PC-9 (cell line): Measurements from ENCODE around the gene CLIC1. TPM values are rescaled to one million over a fixed set of nuclear protein-coding genes. Genes with fewer than 3 reads are reported as not detected.

Source experiments
- BruUV-seq: library from RNA; stranded (reverse); fragments of 400-500 nt; replicated peaks from 2 replicates; lab custom pipeline; 2021; lab: Mats Ljungman, UMichigan
- CTCF ChIA-PET: fragments of 300-600 bp; sonication (Branson Sonifier 250); formaldehyde crosslinking; loops from one replicate; lab custom pipeline; 2022; ENCODE audit warnings: antibody characterized with exemption; lab: Charles Lee
- POLR2A ChIA-PET: fragments of 300-600 bp; sonication (Branson Sonifier 250); formaldehyde crosslinking; loops from one replicate; lab custom pipeline; 2022; ENCODE audit warnings: antibody characterized with exemption; ENCODE audit not compliant: unreplicated experiment; lab: Charles Lee
- DNase-seq, 2 experiments: peaks; one replicate each; pipeline versions ENCODE4 v3.0.0 to v3.0.0-alpha.2; 2015 to 2022; ENCODE audit warnings: mixed read lengths in 1 of 2
- H2AFZ ChIP-seq: fragments of 200-600 bp; sonication (generic); 2 replicates; pipeline ENCODE4 v1.8.1; 2017; ENCODE audit warnings: antibody characterized with exemption
- H3F3A ChIP-seq: fragments of 200-600 bp; sonication (generic); 2 replicates; pipeline ENCODE4 v1.8.1; 2017; ENCODE audit warnings: antibody characterized with exemption, mild to moderate bottlenecking, low read depth; ENCODE audit not compliant: insufficient read depth
- H3K27ac ChIP-seq: fragments of 200-600 bp; sonication (generic); 2 replicates; pipeline ENCODE4 v1.6.1; 2016; ENCODE audit warnings: mixed run types
- H3K27me3 ChIP-seq: fragments of 200-600 bp; sonication (generic); 2 replicates; pipeline ENCODE4 v1.6.1; 2016; ENCODE audit warnings: low read depth, mixed run types; ENCODE audit not compliant: insufficient read depth
- H3K36me3 ChIP-seq: fragments of 200-600 bp; sonication (generic); 2 replicates; pipeline ENCODE4 v1.6.1; 2016; ENCODE audit warnings: low read depth, mixed run types
- H3K4me1 ChIP-seq: fragments of 200-600 bp; sonication (generic); replicated peaks from 2 replicates; pipeline ENCODE4 v1.6.1; 2016; ENCODE audit warnings: mixed run types; ENCODE audit not compliant: insufficient read depth
- H3K4me2 ChIP-seq: fragments of 200-600 bp; sonication (generic); 2 replicates; pipeline ENCODE4 v1.6.1; 2017; ENCODE audit warnings: mixed run types
- H3K4me3 ChIP-seq: fragments of 200-600 bp; sonication (generic); 2 replicates; pipeline ENCODE4 v1.6.1; 2016; ENCODE audit warnings: mixed run types
- H3K79me2 ChIP-seq: fragments of 200-600 bp; sonication (generic); 2 replicates; pipeline ENCODE4 v1.6.1; 2017; ENCODE audit warnings: low read depth, mixed run types
- H3K9me2 ChIP-seq: fragments of 200-600 bp; sonication (generic); 2 replicates; pipeline ENCODE4 v1.8.1; 2017; ENCODE audit warnings: mild to moderate bottlenecking; ENCODE audit not compliant: insufficient read depth
- H3K9me3 ChIP-seq: fragments of 200-600 bp; sonication (generic); 2 replicates; pipeline ENCODE4 v1.8.1; 2016; ENCODE audit warnings: low read depth; ENCODE audit not compliant: insufficient read depth
- H4K20me1 ChIP-seq: fragments of 200-600 bp; sonication (generic); 2 replicates; pipeline ENCODE4 v1.8.1; 2017; ENCODE audit not compliant: insufficient read depth
- CTCF ChIP-seq: fragments of 200-600 bp; sonication (generic); conservative IDR thresholded peaks from 2 replicates; pipeline ENCODE4 v1.6.1; 2017; ENCODE audit warnings: mixed run types, antibody characterized with exemption, mild to moderate bottlenecking, moderate library complexity
- EZH2 ChIP-seq: fragments of 200-600 bp; sonication (generic); IDR thresholded peaks from 2 replicates; pipeline ENCODE4 v1.8.0; 2017; ENCODE audit warnings: antibody characterized with exemption, low read depth
- intact Hi-C: fragments of 100-400 bp; cut with micrococcal nuclease; formaldehyde crosslinking; loops from one replicate; pipeline ENCODE4 v1.10.0; 2022; ENCODE audit not compliant: unreplicated experiment
- total RNA-seq: library from RNA; stranded (reverse); gene quantifications from 2 replicates; pipeline ENCODE4 v1.2.3, GENCODE V29; 2021

CLIC1 gene
- total RNA-seq, 1 experiment from 2014 or later = 599 TPM

GRCh38 chr6:31723980-31724691 lies 12.2 kb downstream of the CLIC1 start:
- Histone ChIP-seq H3K9me2 (no peaks in the 10 kb centered on the region), H3K79me2 (no peaks in the 10 kb centered on the region), H3K4me1 (peaks cover 26% of the 10 kb centered on the region), H3F3A (peaks cover 34% of the 10 kb centered on the region; the same call in 1 of the 2 replicates), H3K27ac (no peak overlapping the region), H3K27me3 (no peaks in the 10 kb centered on the region), H4K20me1 (no peaks in the 10 kb centered on the region), H3K36me3 (no peaks in the 10 kb centered on the region), H3K4me2 (no peak overlapping the region), H3K4me3 (no peak overlapping the region), H2AFZ (no peak overlapping the region), H3K9me3 (no peaks in the 10 kb centered on the region)
- TF ChIP-seq EZH2 = no peak
- no peak for TF ChIP-seq CTCF
- ChIA-PET POLR2A (interaction anchor here (0.5 to 1.1 kb wide), 2 partner anchors 20 to 120 kb away, joined by 4 to 6 read pairs; no protein-coding TSS in a partner anchor), CTCF (no interaction called here)
- intact Hi-C loops = no loop called here
- no peak for DNase-seq
- no TSS peak for BruUV-seq

DNA sequence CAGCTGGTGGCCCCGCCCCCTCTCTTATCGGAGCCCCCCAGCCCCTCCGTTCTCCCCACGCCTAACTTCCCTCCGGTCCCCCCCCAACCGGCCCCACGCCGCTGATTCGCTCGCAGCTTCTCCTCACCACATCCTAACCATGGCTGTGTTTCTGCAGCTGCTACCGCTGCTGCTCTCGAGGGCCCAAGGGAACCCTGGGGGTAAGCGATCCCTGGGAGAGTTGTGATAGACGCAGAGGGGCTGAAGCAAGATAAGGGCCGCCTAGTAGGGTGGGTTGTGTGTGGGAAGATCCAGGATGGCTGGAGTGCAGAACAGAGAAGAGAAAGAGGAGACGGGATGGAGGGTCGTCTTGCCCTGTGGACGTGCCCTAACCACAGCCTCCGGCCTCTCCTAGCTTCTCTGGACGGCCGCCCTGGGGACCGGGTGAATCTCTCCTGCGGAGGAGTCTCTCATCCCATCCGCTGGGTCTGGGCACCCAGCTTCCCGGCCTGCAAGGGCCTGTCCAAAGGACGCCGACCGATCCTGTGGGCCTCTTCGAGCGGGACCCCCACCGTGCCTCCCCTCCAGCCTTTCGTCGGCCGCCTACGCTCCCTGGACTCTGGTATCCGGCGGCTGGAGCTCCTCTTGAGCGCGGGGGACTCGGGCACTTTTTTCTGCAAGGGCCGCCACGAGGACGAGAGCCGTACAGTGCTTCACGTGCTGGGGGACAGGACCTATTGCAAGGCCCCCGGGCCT lies 12.9 kb downstream of the CLIC1 start, which contains the start of gene MPIG6B:
MPIG6B (plus strand) TSS at position 129 of the 735 bp plus-strand sequence; CDS start at position 140, 11 bp downstream.
- ChIA-PET POLR2A (no interaction called here), CTCF (no interaction called here)
- Histone ChIP-seq H3K4me1 (peaks cover 29% of the 10 kb centered on the region), H2AFZ (no peak within 1 kb of the TSS), H3K9me3 (no peaks in the 10 kb centered on the region), H3K27me3 (no peaks in the 10 kb centered on the region), H3K4me2 (no peak within 1 kb of the TSS), H3K4me3 (no peak within 1 kb of the TSS), H3K79me2 (no peaks in the 10 kb centered on the region), H4K20me1 (no peaks in the 10 kb centered on the region), H3K36me3 (no peaks in the 10 kb centered on the region), H3K27ac (no peak within 1 kb of the TSS), H3K9me2 (no peaks in the 10 kb centered on the region), H3F3A (peaks cover 34% of the 10 kb centered on the region; the same call in 1 of the 2 replicates)
- no TSS peak for BruUV-seq
- DNase-seq = no peak
- intact Hi-C loops = no loop called here
- no peak for TF ChIP-seq EZH2

- H3K36me3 ChIP-seq = no peaks in the 10 kb centered on the region
- H3K4me2 ChIP-seq = no peak overlapping the region
- no peaks in the 10 kb centered on the region for H3K27me3 ChIP-seq
- ChIA-PET POLR2A (no interaction called here), CTCF (no interaction called here)
- DNase-seq = no peak
- H4K20me1 ChIP-seq = no peaks in the 10 kb centered on the region
- H3K9me2 ChIP-seq = no peaks in the 10 kb centered on the region
- H3K9me3 ChIP-seq = no peaks in the 10 kb centered on the region
- no peak overlapping the region for H3K4me3 ChIP-seq
- peaks cover 41% of the 10 kb centered on the region for H3K4me1 ChIP-seq
- peaks cover 37% of the 10 kb centered on the region; the same call in 1 of the 2 replicates for H3F3A ChIP-seq
- no peak overlapping the region for H2AFZ ChIP-seq
- H3K79me2 ChIP-seq = no peaks in the 10 kb centered on the region
- H3K27ac ChIP-seq = no peak overlapping the region
- intact Hi-C loops = no loop called here
- TF ChIP-seq CTCF (no peak), EZH2 (no peak)
- BruUV-seq = no TSS peak
These were observed 14.2 kb downstream of the CLIC1 start for GRCh38 chr6:31722173-31722572.
